CD4-positive, alpha-beta T cell treated with Interleukin-6 for 4 hours (primary cell): ENCODE results near the gene OPHN1.
"Not testable (repeated sequence)": the region's sequence is repeated elsewhere in the genome, so short reads cannot be mapped to it uniquely, and the experiment has no call there.

Experiments used
- DNase-seq: peaks from one replicate; pipeline ENCODE4 v3.0.0-alpha.2; 2020; ENCODE audit warnings: mixed read lengths

Gene OPHN1

DNA sequence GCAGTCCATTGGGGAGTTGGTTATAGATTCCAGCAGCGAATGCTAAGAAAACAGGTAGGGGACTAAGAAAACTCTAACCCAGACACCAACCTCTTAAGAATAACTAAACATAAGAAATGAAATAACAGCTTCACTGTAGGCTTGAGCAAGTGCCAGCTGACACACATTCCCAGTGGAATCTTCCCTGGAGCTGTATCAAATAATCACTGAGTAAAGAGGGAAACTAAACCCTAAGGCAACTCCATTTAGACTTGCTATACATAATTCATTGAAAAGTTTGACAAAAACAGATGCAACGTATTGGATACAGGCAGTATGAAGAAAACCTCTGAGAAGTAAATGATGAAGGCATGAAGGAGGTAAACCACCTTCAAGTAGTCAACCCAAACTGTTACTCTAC lies 293.5 kb downstream of the OPHN1 start:
- no peak for DNase-seq

GRCh38 chrX:68133181-68133580 lies 300.1 kb downstream of the OPHN1 start:
- no peak for DNase-seq

- DNase-seq = no peak
Observed at GRCh38 chrX:68132749-68133148, 300.5 kb downstream of the OPHN1 start.

GRCh38 chrX:68121835-68122234 lies 311.5 kb downstream of the OPHN1 start:
- no peak for DNase-seq

DNA sequence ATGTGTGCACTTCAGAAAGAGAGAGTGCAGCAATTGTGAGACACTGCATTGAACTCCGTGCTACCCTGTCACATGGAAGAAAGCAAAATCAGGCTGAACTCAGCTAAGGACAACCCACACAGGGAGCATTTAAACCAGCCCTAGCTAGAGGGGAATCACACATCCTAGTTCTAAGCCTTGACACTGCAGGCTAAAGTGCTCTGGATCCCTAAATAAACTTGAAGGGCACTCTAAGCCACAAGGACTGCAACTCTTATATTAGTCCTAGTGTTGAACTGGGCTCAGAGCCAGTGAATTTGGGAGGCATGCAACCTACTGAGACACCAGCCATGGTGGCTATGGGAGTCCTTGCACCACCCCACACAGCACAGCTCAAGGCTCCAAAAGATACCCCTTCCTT lies 311.9 kb downstream of the OPHN1 start:
- DNase-seq = no peak

- no peak for DNase-seq
Observed at GRCh38 chrX:68115371-68115770, 317.9 kb downstream of the OPHN1 start.

DNA sequence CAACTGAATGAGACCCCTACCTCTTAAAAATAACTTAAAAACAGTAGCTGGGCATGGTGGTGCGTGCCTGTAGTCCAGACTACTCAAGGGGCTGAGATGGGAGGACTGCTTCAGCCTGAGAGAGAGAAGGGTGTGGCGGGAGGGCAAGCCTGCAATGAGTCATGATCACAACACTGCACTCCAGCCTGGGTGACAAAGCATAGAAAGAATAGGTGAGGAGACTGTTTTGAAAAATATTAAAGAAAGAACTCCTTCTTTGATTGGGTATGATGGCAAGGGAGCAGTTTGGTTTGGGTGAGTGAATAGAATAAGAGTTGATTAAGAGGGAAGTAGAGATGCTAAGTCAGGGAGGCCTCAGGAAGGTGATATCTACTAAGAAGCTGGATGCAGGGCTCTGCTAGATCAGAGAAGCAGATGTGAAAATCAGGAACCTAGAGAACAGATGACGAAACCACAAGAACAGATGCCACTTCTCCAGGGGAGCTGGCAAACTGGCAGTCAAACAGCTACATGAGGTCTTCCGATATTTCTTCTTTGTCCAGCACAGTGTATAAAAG lies 318.6 kb downstream of the OPHN1 start:
- no peak for DNase-seq

DNA sequence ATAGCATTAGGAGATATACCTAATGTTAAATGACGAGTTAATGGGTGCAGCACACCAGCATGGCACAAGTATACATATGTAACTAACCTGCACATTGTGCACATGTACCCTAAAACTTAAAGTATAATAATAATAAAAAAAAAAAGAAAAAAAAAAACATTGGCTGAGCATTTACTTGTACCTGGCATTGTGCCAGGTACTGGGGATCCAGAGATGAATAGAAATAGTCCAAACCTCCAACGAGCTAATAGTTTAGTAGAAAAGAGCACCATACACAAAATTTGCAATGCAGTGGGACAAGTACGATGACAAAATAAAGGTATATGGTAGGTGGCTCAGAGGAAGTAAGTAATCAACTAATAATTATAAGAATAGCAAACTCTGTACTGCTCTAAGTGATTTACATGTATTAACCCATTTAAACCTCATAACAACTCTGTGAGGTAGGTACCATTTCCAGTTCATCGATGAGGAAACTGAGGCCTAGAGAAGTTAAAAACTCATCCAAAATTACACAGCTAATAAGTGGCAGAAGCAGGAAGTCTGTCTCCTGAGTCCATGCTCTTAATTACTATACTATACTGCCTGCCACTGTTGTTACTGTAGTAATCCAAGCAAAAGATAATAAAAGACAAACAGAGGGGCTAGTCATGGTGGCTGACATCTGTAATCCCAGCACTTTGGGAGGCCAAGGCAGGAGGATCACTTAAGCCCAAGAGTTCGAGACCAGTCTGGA lies 319.3 kb downstream of the OPHN1 start:
- DNase-seq = no peak

DNA sequence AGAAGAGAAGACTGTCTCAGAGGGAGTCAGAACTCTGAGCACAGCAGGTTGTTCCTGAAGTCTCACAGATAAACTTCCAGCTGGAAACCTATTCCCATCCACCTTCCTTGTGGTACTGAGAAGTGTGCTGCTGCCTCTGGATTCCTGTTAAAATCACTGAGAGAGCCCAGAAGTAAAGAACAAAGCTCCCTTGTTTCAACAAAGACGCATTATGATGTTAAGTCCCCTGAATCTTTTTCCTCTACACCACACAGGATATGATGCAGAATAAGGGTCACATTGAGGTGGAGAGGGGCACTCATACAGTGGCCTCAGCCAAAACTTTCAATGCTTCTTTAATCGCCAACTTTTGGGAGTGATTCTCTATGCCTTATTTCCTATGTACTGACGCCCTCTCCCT lies 321.0 kb downstream of the OPHN1 start:
- no peak for DNase-seq

DNA sequence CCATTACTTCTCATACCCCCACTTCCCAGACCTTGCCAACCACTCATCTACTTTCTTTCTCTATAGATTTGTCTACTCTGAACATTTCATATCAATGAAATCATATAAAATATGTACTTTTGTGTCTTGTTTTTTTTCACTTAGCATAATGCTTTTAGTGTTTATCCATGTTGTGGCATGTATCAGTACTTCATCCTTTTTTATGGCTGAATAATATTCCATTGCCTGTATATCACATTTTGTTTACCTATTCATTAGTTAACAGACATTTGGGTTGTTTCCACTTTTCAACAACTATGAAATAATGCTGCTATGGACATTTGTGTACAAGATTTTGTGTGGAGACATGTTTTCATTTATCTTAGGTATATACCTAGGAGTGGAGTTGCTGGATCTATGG lies 324.1 kb downstream of the OPHN1 start:
- no peak for DNase-seq

GRCh38 chrX:68098431-68098830 lies 334.9 kb downstream of the OPHN1 start:
- DNase-seq = no peak

- DNase-seq = no peak
Observed at GRCh38 chrX:68090266-68090665, 343.0 kb downstream of the OPHN1 start.

GRCh38 chrX:68087526-68087925 lies 345.8 kb downstream of the OPHN1 start:
- no peak for DNase-seq

DNA sequence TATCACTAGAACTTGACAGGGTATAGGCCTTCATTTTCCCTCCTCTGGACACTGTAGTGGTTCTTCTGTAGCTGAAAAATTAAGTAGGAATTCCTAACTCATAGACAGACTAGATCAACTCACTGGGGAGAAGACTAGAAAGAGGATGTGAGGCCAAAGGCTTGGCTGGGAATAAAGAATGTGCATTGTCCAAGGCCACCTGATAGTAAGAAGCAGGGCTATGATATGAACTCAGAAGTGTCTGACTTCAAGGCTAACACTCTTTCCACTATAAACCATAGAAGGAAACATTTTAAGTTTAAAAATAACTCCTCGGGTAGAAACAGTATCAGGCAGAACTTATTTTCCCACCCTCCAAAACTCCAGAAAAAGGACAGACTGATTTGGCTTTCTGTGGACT lies 346.6 kb downstream of the OPHN1 start:
- DNase-seq = no peak

- no peak for DNase-seq
Observed at GRCh38 chrX:68084765-68085164, 348.5 kb downstream of the OPHN1 start.

DNA sequence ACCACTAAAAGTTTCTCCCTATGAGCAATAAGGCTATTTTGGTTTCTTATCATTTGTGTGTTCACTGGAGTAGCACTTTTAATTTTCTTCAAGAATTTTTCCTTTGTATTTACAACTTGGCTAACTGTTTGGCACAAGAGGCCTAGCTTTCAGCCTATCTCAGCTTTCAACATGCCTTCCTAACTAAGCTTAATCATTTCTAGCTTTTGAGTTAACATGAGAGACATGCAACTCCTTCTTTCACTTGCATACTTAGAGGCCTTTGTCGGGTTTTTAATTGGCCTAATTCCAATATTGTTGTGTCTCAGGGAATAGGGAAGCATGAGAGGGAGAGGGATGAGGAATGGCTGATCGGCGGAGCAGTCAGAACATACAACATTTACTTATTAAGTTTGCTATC lies 349.8 kb downstream of the OPHN1 start:
- DNase-seq = no peak

- no peak for DNase-seq
Observed at GRCh38 chrX:68079961-68080360, 353.3 kb downstream of the OPHN1 start.

DNA sequence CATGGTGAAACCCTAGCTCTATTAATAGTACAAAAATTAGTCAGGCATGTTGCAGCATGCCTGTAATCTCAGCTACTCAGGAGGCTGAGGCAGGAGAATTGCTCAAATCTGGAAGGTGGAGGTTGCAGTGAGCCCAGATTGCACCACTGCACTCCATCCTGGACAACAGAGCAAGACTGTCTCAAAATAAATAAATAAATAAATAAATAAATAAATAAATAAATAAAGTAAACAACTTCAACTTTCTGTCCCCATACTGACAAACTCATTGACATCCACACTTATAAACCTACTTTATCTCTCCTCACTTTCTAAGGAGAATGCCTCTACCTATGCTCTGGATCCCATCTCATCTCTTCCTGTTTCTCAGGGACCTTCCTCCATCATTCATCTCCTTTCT lies 354.5 kb downstream of the OPHN1 start:
- DNase-seq = not testable (repeated sequence)

DNA sequence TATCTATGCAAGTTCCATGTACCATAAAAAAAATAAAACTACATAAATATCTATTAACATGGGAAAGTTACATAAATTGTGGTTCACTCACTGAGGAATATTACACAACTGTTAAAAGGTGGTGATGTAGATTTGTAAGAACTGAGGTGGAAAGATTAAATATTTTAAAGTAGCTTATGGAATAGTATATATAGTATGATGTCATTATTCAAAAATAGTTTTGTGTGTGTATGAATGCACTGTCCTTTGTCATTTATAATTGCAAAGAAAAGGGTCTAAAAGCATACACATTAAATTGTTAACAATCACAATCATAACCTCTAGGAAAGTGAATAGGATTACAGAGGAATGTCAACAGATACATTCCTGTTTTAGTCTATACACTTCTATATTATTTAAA lies 355.9 kb downstream of the OPHN1 start:
- DNase-seq = no peak

- no peak for DNase-seq
Observed at GRCh38 chrX:68072041-68072440, 361.3 kb downstream of the OPHN1 start.

DNA sequence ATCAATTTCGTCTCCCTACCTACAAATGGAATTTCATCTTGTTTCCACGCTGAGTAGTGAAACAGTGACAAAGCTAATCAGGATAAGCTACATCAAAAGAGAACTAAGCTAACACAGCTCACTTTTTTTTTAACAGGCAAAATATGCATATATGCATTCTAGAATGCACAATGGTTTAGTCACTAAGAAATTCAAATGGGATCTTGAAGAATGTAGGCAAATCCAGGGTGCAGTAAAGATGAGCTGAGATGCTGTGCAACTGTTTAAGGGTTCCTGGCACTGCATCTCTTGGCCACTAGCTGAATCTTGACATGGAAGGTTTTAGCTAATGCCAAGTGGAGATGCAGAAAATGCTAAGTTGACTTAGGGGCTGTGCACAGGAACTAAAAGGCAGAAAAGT lies 363.2 kb downstream of the OPHN1 start:
- not testable (repeated sequence) for DNase-seq

DNA sequence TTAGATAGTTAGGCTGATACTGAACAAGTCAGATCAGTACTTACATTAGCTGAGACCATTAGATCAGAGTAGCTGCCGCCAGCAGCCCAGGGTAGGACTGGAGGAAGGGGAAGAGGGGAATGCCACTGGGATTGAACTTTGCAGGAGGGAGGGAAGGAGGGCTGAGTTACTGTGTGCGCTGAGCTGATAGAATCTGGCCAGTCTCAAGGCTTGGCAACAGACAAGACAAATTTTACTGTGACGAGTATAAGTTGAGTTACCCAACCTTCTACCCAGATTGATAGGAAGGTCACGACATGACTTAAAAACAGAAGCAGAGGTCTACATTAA lies 372.1 kb downstream of the OPHN1 start:
- no peak for DNase-seq

GRCh38 chrX:68060506-68061205 lies 372.6 kb downstream of the OPHN1 start:
- DNase-seq = no peak

GRCh38 chrX:68059469-68059868 lies 373.8 kb downstream of the OPHN1 start:
- no peak for DNase-seq

GRCh38 chrX:68049466-68049865 lies 383.8 kb downstream of the OPHN1 start:
- no peak for DNase-seq
